ENCODE results near the gene RGS17.
A peak's percentile ranks its signal among the peaks of the same experiment; 100 is the strongest.

The RGS17 gene

DNA sequence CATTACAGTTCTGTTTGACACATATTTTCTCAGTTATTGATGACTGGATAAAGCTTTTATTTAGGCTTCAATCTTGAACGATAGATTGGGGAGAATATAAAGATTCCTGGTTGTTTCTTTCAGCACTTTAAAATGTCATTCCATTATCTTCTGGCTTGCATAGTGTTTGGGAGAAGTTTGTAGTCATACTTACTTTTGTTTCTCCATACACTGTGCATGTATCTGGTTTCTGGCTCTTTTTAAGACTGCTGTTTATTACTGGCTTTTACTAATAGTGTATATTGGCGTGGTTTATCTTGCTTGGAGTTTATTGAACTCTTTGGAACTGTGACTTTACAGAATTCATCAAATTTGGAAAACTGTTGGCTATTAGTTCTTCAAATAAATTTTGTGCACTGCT lies 49.2 kb downstream of the RGS17 start:
- DNase-seq, result no peak

DNA sequence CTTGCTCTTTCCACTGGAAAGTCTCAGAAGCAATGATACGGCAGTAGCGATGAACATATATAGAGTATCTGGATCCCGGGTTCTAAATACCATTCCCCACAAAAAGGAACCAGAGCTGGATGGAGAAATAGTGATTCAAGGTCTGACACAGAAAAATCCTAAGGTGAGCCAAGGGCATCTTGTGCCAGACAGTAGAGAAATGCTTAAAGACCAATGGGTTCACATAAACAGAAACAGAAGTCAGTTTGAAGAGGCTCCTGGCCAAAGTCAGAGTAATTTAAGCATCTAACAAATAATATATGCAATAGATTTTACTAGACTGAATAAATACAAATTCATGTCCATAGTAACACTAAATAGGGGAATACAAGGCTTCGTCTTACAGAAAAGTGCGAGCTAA lies 54.7 kb downstream of the RGS17 start:
- DNase-seq, result no peak

DNA sequence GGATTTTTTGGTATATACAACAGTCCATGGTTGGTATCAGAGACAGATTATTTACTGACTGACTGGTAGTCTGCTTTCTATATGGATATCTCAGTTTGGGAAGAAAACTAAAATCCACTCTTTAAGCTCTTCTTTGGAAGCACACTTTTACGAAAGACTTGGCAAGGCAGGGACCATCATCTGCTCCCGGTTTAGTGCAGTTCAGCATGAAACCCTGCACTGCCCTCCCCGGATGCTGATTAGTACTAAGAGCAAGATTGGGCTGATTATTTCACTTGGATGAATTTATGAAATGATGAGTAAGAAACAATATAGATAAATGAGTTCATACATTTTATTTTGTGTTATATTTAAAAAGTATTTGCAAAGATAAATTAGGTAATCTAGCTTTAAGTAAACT lies 56.3 kb downstream of the RGS17 start:
- DNase-seq, result no peak

DNA sequence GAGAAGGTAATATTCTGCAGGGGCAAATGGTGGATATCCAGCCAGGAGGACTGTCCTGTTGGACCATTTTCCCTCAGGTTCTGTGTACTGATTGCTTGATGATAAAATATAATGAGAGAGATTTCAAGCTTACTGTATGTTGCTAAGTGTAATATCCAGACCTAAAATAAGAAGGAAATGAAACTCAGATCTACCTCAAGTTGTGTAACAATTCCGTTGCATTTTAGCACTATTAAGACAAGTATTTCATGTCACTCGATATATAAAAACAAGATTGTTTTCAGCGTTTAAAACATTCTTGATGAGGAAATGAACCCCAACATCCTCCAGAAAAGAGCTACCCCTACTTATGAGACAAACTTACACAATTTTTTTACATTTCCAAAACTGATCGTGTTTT lies 57.2 kb downstream of the RGS17 start:
- DNase-seq, result no peak

DNA sequence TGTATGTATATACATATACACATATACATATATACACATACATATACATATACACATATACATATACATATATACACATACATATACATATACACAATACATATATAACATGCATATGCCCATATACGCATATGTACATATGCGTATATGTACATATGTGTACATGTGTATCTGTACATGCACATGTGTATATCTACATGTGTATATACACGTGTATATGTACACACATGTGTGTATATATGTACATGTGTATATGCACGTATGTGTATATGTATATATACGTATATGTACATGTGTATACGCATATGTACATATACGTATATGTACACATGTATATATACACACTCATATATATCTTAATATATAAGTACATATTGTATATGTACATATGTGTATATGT lies 60.3 kb downstream of the RGS17 start:
- DNase-seq, result no peak

- DNase-seq, result no peak
Measured at GRCh38 chr6:153069897-153070296, 61.2 kb downstream of the RGS17 start.

DNA sequence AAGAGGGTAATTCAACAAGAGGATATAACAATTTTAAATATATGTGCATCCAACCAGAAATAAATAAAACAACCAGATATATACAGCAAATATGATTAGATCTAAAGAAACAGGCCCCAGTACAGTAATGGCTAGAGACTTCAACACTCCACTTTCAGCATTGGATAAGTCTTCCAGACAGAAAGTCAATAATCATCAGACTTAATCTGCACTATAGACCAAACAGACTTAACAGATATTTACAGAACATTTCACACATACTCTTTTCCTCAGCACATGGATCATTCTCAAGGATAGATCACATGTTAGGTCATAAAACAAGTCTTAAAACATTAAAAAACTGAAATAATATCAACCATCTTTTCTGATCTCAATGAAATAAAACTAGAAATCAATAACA lies 65.9 kb downstream of the RGS17 start:
- no peak for DNase-seq

GRCh38 chr6:153063936-153064335 lies 67.1 kb downstream of the RGS17 start:
- DNase-seq, result no peak

DNA sequence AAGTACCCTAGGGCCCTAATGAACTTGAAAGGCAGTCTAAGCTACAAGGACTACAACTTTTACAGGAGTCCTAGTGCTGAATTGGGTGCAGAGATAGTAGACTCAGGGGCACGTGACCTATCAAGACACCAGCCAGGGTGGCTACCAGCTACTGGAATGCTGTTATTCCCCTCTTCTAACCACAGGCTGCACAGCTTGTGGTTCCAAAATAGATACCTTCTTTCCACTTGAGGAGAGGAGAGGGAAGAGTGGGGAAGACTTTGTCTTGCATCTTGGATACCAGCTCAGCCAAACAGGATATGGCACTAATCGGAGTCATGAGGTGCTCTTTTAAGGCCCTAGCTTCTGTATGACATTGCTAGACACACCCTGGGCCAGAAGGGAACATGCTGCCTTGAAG lies 68.6 kb downstream of the RGS17 start:
- DNase-seq, result no peak

- no peak for DNase-seq
Measured at GRCh38 chr6:153059757-153060156, 71.3 kb downstream of the RGS17 start.

DNA sequence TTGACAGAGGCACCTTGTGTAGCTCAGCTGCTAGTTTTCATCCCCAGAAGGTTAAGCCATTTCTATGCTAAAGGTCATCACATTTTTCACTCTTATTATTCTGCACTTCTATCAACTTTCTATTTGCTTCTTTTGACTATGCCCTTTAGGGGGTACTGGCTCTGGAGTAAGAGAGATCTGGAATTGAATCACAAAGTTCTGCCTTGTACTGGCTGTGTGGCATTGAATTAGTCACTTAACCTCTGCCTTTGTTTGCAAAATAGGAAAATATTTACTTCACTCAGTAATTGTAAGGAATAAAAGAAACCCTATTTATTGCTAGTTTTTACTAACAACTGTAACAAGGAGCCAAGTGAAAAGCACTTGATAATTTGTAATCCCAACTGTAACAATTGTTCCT lies 71.8 kb downstream of the RGS17 start:
- no peak for DNase-seq

- DNase-seq, result no peak
Measured at GRCh38 chr6:153058909-153059308, 72.2 kb downstream of the RGS17 start.

GRCh38 chr6:153058291-153058690 lies 72.8 kb downstream of the RGS17 start:
- no peak for DNase-seq

- no peak for DNase-seq
Measured at GRCh38 chr6:153056308-153056707, 74.8 kb downstream of the RGS17 start.

- no peak for DNase-seq
Measured at GRCh38 chr6:153051801-153052200, 79.3 kb downstream of the RGS17 start.

DNA sequence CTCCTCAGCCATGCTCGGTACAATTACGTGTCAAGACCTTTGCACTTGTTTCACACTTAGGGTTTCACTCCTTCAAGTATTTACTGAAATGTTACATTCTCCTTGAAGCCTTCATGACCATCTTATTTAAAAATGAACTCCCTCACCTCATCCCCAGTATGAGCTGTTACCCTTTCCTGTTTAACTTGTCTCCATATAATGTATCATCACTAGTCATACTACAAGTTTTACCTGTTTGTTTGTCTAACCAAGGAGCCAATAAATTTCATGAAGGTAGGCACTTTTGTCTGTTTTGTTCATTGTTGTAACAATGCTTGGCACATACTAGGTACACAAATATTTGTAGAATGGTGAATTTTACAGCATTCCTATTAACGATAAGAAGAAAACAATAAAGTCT lies 82.5 kb downstream of the RGS17 start:
- DNase-seq, result no peak

DNA sequence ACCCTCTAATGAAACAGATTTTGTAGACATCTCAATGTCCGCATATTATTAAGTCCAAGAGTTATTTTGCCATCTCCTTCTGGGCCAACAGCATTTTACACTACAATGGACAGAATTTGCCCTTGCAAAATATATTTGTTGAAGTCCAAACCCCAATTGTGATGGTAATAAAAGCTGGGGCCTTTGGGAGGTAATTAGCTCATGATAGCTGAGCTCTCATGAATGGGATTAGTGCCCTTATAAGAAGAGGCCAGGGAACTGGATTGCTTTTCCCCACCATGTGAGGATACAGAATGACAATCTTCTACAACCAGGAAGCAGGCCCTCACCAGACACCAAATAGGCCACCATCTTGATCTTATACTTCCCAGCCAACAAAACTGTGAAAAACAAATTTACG lies 83.7 kb downstream of the RGS17 start:
- DNase-seq, result no peak

DNA sequence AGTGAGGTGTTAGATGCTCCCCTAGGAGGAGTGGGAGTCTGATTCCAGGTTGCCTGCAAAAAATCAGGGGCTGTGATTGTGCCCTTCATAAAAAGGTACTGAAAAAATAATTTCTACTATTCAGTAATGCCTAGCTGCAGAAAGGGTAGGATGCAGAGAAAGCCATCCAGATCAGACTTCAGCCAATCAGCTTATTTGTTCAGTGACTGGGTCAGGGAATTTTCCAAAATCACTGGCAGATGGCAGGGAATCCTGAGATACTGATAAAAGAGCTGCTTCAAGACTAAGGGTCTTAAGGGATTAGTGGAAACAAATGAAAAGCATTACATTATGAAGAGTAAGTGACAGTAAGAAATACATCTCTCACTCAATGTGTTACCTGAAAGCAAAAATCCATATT lies 85.8 kb downstream of the RGS17 start:
- DNase-seq, result no peak

DNA sequence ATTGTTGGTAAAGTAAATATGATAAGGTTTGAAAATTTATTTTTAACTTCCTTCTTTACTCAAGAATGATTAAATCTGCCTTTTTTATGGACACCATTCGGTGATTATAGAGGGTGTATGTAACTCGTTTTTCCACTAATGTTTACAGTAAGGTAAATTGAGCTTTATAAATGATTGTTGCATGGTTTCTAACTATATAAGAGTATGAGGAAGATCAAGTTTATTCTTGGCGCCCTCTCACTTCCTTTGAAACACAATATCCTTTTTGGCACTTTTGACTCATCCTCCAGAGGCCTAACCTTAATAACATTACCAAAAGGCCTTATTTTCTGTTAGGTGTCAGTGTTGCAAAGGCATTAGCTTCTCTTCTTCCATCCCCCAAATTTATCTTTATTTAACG lies 86.8 kb downstream of the RGS17 start:
- no peak for DNase-seq

- no peak for DNase-seq
Measured at GRCh38 chr6:153043719-153044118, 87.4 kb downstream of the RGS17 start.

DNA sequence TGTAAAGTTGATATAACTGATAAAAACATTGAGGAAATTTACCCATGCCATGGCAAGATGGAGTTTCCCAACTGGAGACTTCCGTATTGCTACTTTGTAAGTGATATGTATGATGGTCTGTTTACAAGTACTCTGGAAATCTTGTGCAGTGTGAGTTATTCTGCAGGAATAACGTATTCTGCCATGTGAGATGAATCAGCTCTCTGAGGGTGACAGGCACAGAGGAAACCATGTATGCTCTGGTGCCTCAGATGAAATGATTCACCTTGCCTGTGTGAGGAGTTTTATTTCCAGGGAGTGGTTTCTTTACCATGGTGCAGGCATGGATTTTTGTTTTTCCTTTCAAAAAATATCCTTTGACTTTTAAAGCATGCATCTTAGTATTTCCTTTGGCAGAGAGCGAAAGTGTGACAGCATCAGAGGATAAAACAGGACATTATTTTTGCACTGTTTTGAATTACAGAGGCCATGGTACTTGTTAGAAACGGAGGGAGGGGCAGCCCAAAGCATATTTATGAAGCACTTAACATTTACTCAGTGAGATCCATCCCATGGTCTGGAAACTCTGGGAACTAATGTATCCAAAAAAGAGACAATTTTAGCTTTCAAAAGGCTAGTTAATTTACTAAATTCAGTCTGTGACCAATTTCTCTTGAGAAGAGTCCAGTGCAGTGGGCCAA lies 92.6 kb downstream of the RGS17 start:
- DNase-seq, result no peak

- DNase-seq, result no peak
Measured at GRCh38 chr6:153034139-153034538, 96.9 kb downstream of the RGS17 start.

GRCh38 chr6:153032255-153032882 lies 98.7 kb downstream of the RGS17 start:
- peak in 1 of 2 donors; percentile 6 for DNase-seq

- no peak for DNase-seq
Measured at GRCh38 chr6:153031335-153031955, 99.6 kb downstream of the RGS17 start.

DNA sequence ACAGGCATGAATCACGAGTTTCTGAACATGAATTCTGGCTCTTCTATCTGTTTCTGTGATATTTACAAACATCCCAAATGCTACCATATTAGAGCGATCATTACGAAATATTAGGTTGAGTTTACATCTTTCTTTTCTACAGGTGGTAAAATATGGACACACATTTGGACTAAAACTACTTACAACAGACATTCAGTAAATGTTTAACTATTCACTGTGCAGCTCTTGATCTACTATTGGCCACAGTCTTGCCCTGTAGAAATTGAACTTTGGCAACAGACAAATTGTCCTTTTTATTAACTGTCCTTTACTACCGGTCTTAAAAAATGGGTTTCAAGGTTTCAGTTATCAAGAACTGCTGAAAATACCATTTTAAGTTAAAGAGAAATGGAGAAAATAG lies 102.1 kb downstream of the RGS17 start:
- no peak for DNase-seq
